Fibroblast of skin of back (primary cell): Measurements from ENCODE around the gene ZCWPW1. TPM values are rescaled to one million over a fixed set of nuclear protein-coding genes. Genes with fewer than 3 reads are reported as not detected.

Experiments used
- DNase-seq: peaks from one replicate; pipeline ENCODE4 v3.0.0-alpha.2; 2013
- polyA plus RNA-seq, 2 experiments: library from polyadenylated mRNA; unstranded; fragments of 120-200 nt; gene quantifications; one replicate each; pipeline ENCODE4 v1.2.1, GENCODE V29; 2013; ENCODE audit not compliant: insufficient read length in 2 of 2

ZCWPW1 gene
- 2.2 TPM for polyA plus RNA-seq (2013, experiment 1 of 2; ENCODE audit: insufficient read length)
- polyA plus RNA-seq (2013, experiment 2 of 2; ENCODE audit: insufficient read length): 2.3 TPM

- peak; percentile 96 for DNase-seq
These were observed at the start of gene ZCWPW1 for GRCh38 chr7:100428199-100428966. Gene ZCWPW1 (minus strand): TSS chr7:100428703. CDS start chr7:100420649, 8,054 bp downstream.

- no peak for DNase-seq
These were observed 49.4 kb upstream of the ZCWPW1 start for GRCh38 chr7:100477871-100478267.

GRCh38 chr7:100476903-100477870, 48.7 kb upstream of the ZCWPW1 start:
- no peak for DNase-seq

GRCh38 chr7:100476101-100476780, 47.7 kb upstream of the ZCWPW1 start:
- no peak for DNase-seq

- DNase-seq: no peak
These were observed 47.0 kb upstream of the ZCWPW1 start for GRCh38 chr7:100475549-100475948.

GRCh38 chr7:100472854-100473499, 44.5 kb upstream of the ZCWPW1 start:
- peak; percentile 77 for DNase-seq

GRCh38 chr7:100472121-100472851, 43.8 kb upstream of the ZCWPW1 start:
- DNase-seq: no peak

GRCh38 chr7:100471021-100471420, 42.5 kb upstream of the ZCWPW1 start:
- no peak for DNase-seq

- DNase-seq: peak; percentile 63
These were observed 40.9 kb upstream of the ZCWPW1 start for GRCh38 chr7:100469227-100470044.

GRCh38 chr7:100467638-100468373, 39.3 kb upstream of the ZCWPW1 start:
- no peak for DNase-seq

GRCh38 chr7:100466653-100467605, 38.4 kb upstream of the ZCWPW1 start:
- DNase-seq: no peak

GRCh38 chr7:100465702-100466311, 37.3 kb upstream of the ZCWPW1 start:
- peak; percentile 80 for DNase-seq

GRCh38 chr7:100465299-100465698, 36.8 kb upstream of the ZCWPW1 start:
- DNase-seq: no peak

- no peak for DNase-seq
These were observed 36.3 kb upstream of the ZCWPW1 start for GRCh38 chr7:100464791-100465190.

- peak; percentile 66 for DNase-seq
These were observed 35.7 kb upstream of the ZCWPW1 start, which contains the start of gene SPACDR for GRCh38 chr7:100464210-100464660. Gene SPACDR (minus strand): TSS chr7:100464260. CDS start chr7:100464025, 235 bp downstream.

- no peak for DNase-seq
These were observed 28.5 kb upstream of the ZCWPW1 start for GRCh38 chr7:100457033-100457432.

- DNase-seq: no peak
These were observed 28.1 kb upstream of the ZCWPW1 start for GRCh38 chr7:100456562-100456961.

- DNase-seq: no peak
These were observed 26.7 kb upstream of the ZCWPW1 start for GRCh38 chr7:100455206-100455605.
